ENCODE results near the gene MTR.

The MTR gene

GRCh38 chr1:236953151-236953700, 158.1 kb downstream of the MTR start:
- DNase-seq (ENCODE audit: low spot score): no peak

Measured in Ammon's horn (tissue), 1 donor.